Ascending aorta (tissue), 2 donors: ENCODE measurements around the gene KAT2B. TPM values are rescaled to one million over a fixed set of nuclear protein-coding genes. Genes with fewer than 3 reads are reported as not detected.

Source experiments
- DNase-seq, 2 donors: peaks; one replicate each; pipeline ENCODE4 v3.0.0-alpha.2; 2019; ENCODE audit warnings: low spot score in 2 of 2
- H3K27ac ChIP-seq, 2 donors: fragments of 200-600 bp; sonication (generic); one replicate each; pipeline ENCODE4 v1.5.1; 2016 to 2017; ENCODE audit warnings: mild to moderate bottlenecking in 1 of 2
- H3K27me3 ChIP-seq: fragments of 200-600 bp; sonication (generic); one replicate; pipeline ENCODE4 v1.5.1; 2017
- H3K36me3 ChIP-seq, 2 donors: fragments of 200-600 bp; sonication (generic); one replicate each; pipeline ENCODE4 v1.5.1; 2016
- H3K4me1 ChIP-seq, 2 donors: fragments of 200-600 bp; sonication (generic); one replicate each; pipeline ENCODE4 v1.5.1; 2016 to 2017; ENCODE audit warnings: mild to moderate bottlenecking in 1 of 2
- H3K4me3 ChIP-seq, 2 donors: fragments of 200-600 bp; sonication (generic); one replicate each; pipeline ENCODE4 v1.5.1; 2016 to 2017; ENCODE audit warnings: mild to moderate bottlenecking in 1 of 2
- H3K9me3 ChIP-seq, 2 donors: fragments of 200-600 bp; sonication (generic); one replicate each; pipeline ENCODE4 v1.5.1; 2016
- intact Hi-C: fragments of 100-400 bp; cut with DNase I; formaldehyde crosslinking; loops from one replicate; pipeline ENCODE4 v1.15.1; 2023
- total RNA-seq: library from RNA; depleted of rRNA; stranded (reverse); fragments of >200 nt; gene quantifications from one replicate; pipeline ENCODE4 v1.1.0, GENCODE V29; 2016
- TF ChIP-seq, protein P1 (sequence below), 3 experiments: fragments of 200-600 bp in 2 of 3; fragments of 450-650 bp in 1 of 3; sonication (generic) in 2 of 3; IDR thresholded peaks; one replicate each; pipeline ENCODE4 v1.5.1; 2016 to 2019; ENCODE audit warnings: antibody characterized with exemption in 3 of 3, mild to moderate bottlenecking in 1 of 3, moderate library complexity in 1 of 3

KAT2B gene
- total RNA-seq, 1 donor from 2014 or later, result 10.5 TPM

DNA sequence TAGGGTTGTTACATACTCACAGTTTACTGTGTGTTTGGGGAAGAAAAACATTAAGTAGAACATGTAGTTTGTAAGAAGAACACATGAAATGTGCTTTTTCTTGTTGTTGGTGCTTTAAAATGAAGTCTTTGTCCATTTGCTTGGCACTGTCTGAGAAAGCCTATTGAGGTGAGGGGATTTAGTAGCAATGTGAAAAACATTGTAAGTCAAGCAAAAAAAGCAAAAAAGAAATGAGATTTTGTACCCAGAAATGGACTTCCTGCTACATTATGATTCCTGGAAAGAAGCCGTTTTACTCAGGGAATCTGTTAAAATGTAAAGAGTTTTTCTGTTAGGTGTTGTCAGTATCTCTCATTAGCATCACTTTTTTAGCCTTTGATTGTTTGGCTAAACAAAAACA lies 59.9 kb downstream of the KAT2B start:
- no peaks in the 10 kb centered on the region for H3K27me3 ChIP-seq
- H3K4me3 ChIP-seq, result no peak overlapping the region
- no peaks in the 10 kb centered on the region for H3K36me3 ChIP-seq
- no peak overlapping the region for H3K27ac ChIP-seq
- intact Hi-C loops, result no loop called here
- H3K4me1 ChIP-seq, result peaks cover 0 to 14% of the 10 kb centered on the region in 2 donors
- TF ChIP-seq, protein P1, sequence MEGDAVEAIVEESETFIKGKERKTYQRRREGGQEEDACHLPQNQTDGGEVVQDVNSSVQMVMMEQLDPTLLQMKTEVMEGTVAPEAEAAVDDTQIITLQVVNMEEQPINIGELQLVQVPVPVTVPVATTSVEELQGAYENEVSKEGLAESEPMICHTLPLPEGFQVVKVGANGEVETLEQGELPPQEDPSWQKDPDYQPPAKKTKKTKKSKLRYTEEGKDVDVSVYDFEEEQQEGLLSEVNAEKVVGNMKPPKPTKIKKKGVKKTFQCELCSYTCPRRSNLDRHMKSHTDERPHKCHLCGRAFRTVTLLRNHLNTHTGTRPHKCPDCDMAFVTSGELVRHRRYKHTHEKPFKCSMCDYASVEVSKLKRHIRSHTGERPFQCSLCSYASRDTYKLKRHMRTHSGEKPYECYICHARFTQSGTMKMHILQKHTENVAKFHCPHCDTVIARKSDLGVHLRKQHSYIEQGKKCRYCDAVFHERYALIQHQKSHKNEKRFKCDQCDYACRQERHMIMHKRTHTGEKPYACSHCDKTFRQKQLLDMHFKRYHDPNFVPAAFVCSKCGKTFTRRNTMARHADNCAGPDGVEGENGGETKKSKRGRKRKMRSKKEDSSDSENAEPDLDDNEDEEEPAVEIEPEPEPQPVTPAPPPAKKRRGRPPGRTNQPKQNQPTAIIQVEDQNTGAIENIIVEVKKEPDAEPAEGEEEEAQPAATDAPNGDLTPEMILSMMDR (IDR thresholded peaks at IDR 0.05), result no peak
- DNase-seq, result no peak
- no peaks in the 10 kb centered on the region for H3K9me3 ChIP-seq

DNA sequence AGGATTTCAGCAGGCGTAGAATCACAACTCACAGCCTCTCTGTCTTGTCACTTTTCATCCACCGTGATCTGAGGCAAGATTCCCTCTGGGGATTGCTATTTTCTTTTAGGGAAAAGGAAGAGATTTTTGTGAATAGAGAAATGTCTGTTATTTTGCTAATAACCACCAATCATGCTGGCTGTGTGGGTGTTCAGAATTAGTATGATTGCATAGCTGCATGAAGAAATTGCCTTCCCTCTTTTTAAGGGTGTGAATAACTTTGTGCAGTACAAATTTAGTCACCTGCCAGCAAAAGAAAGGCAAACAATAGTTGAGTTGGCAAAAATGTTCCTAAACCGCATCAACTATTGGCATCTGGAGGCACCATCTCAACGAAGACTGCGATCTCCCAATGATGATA lies 60.8 kb downstream of the KAT2B start:
- no peak overlapping the region for H3K4me3 ChIP-seq
- no peaks in the 10 kb centered on the region for H3K9me3 ChIP-seq
- H3K27me3 ChIP-seq, result no peaks in the 10 kb centered on the region
- intact Hi-C loops, result no loop called here
- no peak overlapping the region for H3K27ac ChIP-seq
- TF ChIP-seq, protein P1 (IDR thresholded peaks at IDR 0.05), result no peak
- H3K36me3 ChIP-seq, result no peaks in the 10 kb centered on the region
- DNase-seq, result no peak
- peaks cover 0 to 13% of the 10 kb centered on the region in 2 donors for H3K4me1 ChIP-seq

DNA sequence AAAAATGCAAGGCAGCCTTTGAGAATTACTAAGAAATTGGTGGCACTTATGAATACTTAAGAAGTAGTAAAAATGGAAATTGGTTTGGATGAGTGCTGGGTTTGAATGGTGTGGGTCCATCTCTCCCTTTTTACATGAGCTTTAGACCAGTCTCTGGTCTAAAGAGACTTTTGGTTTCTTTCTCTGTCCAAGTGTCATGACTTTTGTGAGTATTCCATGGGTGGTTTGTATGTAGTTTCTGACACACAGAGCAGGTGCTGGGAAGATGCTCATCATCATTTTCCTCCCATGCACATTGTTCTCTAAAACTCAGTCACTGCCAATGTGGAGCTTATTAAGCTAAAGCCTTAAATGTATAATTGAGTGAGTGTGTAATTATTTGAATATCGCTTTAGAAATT lies 63.5 kb downstream of the KAT2B start:
- H3K9me3 ChIP-seq, result no peaks in the 10 kb centered on the region
- no peak overlapping the region for H3K27ac ChIP-seq
- no peaks in the 10 kb centered on the region for H3K4me1 ChIP-seq
- no peaks in the 10 kb centered on the region for H3K27me3 ChIP-seq
- no peak for DNase-seq
- no peak overlapping the region for H3K4me3 ChIP-seq
- TF ChIP-seq, protein P1 (IDR thresholded peaks at IDR 0.05), result no peak
- intact Hi-C loops, result no loop called here
- H3K36me3 ChIP-seq, result no peaks in the 10 kb centered on the region

DNA sequence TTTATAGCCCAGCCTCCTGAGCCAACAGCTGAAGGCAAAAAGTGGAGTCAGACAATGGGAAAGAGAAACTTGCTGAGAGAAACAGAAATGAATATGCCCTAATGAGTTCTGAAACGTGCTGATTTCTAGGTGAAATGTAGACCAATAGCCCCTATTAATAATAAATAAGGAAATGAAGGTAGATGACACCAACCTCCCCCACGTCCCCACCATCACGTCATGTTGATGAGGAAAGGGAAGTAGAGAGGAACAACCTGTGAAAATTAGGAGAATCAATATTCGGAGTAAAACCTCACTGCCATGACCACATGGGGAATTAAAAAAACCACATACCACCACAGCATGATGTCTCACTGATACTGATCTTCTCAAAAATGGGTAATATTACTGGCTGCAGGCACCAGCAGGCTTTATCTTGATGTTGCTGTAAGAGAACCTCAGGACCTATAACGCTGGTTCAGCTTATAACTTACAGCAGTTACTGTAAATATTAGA lies 64.0 kb downstream of the KAT2B start:
- H3K27ac ChIP-seq, result no peak overlapping the region

DNA sequence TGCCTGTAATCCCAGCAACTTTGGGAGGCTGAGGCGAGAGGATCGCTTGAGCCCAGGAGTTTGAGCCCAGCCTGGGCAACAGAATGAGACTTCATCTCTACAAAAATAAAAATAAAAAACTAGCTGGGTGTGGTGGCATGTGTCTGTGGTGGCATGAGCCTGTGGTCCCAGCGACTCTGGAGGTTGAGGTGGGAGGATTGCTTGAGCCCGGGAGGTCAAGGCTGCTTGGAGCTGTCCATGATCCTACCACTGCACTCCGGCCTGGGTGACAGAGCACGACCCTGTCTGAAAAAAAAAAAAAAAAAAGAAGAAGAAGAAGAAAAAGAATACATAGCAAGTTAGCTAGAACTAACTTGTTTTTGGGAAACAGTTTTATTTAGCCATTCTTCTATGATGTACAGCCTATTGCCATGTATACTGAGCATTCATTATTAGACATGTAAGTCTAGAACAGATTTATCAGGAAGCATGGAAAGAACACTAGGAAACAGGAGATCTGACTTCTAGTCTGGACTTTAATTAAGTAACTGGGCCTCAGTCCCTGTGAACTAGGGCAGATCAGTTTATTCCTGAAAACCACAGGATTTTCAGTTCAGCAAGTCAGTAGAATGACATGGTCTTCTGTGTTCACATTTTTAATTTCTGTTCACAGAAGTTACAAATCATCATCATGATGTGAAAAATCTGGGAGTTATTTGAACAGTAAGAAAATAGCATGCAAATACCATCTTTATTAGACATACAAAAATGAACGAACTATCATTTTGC lies 65.5 kb downstream of the KAT2B start:
- TF ChIP-seq, protein P1 (IDR thresholded peaks at IDR 0.05), result no peak
- intact Hi-C loops, result no loop called here
- H3K27me3 ChIP-seq, result no peaks in the 10 kb centered on the region
- H3K4me3 ChIP-seq, result no peak overlapping the region
- no peak for DNase-seq
- H3K4me1 ChIP-seq, result no peaks in the 10 kb centered on the region
- H3K27ac ChIP-seq, result no peak overlapping the region
- H3K36me3 ChIP-seq, result no peaks in the 10 kb centered on the region
- H3K9me3 ChIP-seq, result no peaks in the 10 kb centered on the region

More for the DNA sequence above, 64.0 kb downstream of the KAT2B start:
- no peak for DNase-seq
- H3K9me3 ChIP-seq, result no peaks in the 10 kb centered on the region
- no peaks in the 10 kb centered on the region for H3K36me3 ChIP-seq
- H3K4me1 ChIP-seq, result no peaks in the 10 kb centered on the region
- no peak overlapping the region for H3K4me3 ChIP-seq
- H3K27me3 ChIP-seq, result no peaks in the 10 kb centered on the region
- intact Hi-C loops, result no loop called here
- TF ChIP-seq, protein P1 (IDR thresholded peaks at IDR 0.05), result no peak
